ENCODE measurements around the gene CA10.

DNA sequence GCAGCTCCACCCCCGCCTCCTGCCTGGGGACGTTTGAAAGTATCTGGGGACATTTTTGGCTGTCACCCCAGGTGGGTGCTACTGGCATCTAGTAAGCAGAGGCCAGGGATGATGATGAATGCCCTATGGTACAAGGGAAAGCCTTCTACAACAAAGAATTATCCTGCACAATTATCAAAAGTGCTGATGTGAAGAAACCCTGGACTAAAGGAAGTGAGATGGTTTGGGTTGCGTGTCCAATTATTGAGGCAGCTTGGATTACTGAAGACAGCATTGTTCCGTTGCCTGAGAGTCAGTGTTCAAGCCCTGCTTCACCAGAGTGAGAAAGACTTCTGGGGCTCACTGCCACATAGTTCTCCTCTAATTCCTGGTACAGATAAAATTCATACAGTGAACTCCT is 343.4 kb downstream of the CA10 start:
- TF ChIP-seq EZH2 (IDR thresholded peaks at IDR 0.05; ENCODE audit: borderline replicate concordance): no peak
- TF ChIP-seq, protein P1, sequence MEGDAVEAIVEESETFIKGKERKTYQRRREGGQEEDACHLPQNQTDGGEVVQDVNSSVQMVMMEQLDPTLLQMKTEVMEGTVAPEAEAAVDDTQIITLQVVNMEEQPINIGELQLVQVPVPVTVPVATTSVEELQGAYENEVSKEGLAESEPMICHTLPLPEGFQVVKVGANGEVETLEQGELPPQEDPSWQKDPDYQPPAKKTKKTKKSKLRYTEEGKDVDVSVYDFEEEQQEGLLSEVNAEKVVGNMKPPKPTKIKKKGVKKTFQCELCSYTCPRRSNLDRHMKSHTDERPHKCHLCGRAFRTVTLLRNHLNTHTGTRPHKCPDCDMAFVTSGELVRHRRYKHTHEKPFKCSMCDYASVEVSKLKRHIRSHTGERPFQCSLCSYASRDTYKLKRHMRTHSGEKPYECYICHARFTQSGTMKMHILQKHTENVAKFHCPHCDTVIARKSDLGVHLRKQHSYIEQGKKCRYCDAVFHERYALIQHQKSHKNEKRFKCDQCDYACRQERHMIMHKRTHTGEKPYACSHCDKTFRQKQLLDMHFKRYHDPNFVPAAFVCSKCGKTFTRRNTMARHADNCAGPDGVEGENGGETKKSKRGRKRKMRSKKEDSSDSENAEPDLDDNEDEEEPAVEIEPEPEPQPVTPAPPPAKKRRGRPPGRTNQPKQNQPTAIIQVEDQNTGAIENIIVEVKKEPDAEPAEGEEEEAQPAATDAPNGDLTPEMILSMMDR (IDR thresholded peaks at IDR 0.05; ENCODE audit: poor library complexity): no peak
